ENCODE data around the gene IL17A.

IL17A gene

GRCh38 chr6:52186075-52186474 lies at the start of gene IL17A:
IL17A (plus strand) TSS chr6:52186375; CDS start chr6:52186432, 57 bp downstream.
- DNase-seq = no peak

- no peak for DNase-seq
Observed at GRCh38 chr6:52136934-52137467, 49.2 kb upstream of the IL17A start.

- no peak for DNase-seq
Observed at GRCh38 chr6:52138284-52138683, 47.9 kb upstream of the IL17A start.

- DNase-seq = no peak
Observed at GRCh38 chr6:52139985-52140680, 46.0 kb upstream of the IL17A start.

- no peak for DNase-seq
Observed at GRCh38 chr6:52141596-52141995, 44.6 kb upstream of the IL17A start.

GRCh38 chr6:52142556-52142955 lies 43.6 kb upstream of the IL17A start:
- DNase-seq = no peak

- DNase-seq = no peak
Observed at GRCh38 chr6:52143551-52143950, 42.6 kb upstream of the IL17A start.

GRCh38 chr6:52144196-52145076 lies 41.7 kb upstream of the IL17A start:
- DNase-seq = no peak

GRCh38 chr6:52146851-52147445 lies 39.2 kb upstream of the IL17A start:
- DNase-seq = no peak

- no peak for DNase-seq
Observed at GRCh38 chr6:52149076-52149475, 37.1 kb upstream of the IL17A start.

- no peak for DNase-seq
Observed at GRCh38 chr6:52149949-52150348, 36.2 kb upstream of the IL17A start.

GRCh38 chr6:52152070-52152423 lies 34.1 kb upstream of the IL17A start:
- no peak for DNase-seq

- DNase-seq = no peak
Observed at GRCh38 chr6:52152711-52153160, 33.4 kb upstream of the IL17A start.

- DNase-seq = no peak
Observed at GRCh38 chr6:52154381-52154780, 31.8 kb upstream of the IL17A start.

GRCh38 chr6:52155791-52156576 lies 30.2 kb upstream of the IL17A start:
- DNase-seq = no peak

GRCh38 chr6:52157301-52157941 lies 28.8 kb upstream of the IL17A start:
- no peak for DNase-seq

GRCh38 chr6:52160472-52161104 lies 25.6 kb upstream of the IL17A start:
- DNase-seq = no peak

GRCh38 chr6:52161689-52162438 lies 24.3 kb upstream of the IL17A start:
- DNase-seq = no peak

- no peak for DNase-seq
Observed at GRCh38 chr6:52162940-52163908, 23.0 kb upstream of the IL17A start.

Measured in CD4-positive, alpha-beta T cell treated with Interleukin-17A for 4 hours (primary cell).